Left colon (tissue), 2 donors: ENCODE results near the gene SEMG1. TPM values are rescaled to one million over a fixed set of nuclear protein-coding genes. Genes with fewer than 3 reads are reported as not detected.

Source experiments
- ATAC-seq: fragments of 200-7000 bp; cut with Tn5 transposase; one replicate; pipeline ENCODE4 v1.9.1; 2020; ENCODE audit warnings: mild to moderate bottlenecking, moderate library complexity
- DNase-seq, 2 donors: peaks; one replicate each; pipeline ENCODE4 v3.0.0-alpha.2; 2020
- intact Hi-C, 2 donors: fragments of 100-400 bp; cut with DNase I in 1 of 2; cut with micrococcal nuclease in 1 of 2; formaldehyde crosslinking; loops; one replicate each; pipeline versions ENCODE4 v1.11.2 to v1.14.0; 2022; cut with DNase I, micrococcal nuclease
- total RNA-seq, 2 donors: library from RNA; stranded (reverse); fragmentation: NEBNext Ultra II Directional; extraction: Animal tissue kit (Norgen Biotek cat#: 25700); gene quantifications; one replicate each; pipeline ENCODE4 v1.2.1, GENCODE V29; 2021
- donor health status: DM: no; HTN: no; CAD: no.
- donor health status: DM: yes; HTN: yes; CAD: no.

Gene SEMG1
- total RNA-seq, 2 donors from 2014 or later, result 0.14 to 0.21 TPM

GRCh38 chr20:45258664-45259063 lies 51.8 kb downstream of the SEMG1 start:
- intact Hi-C loops, result no loop called here
- DNase-seq (no peak), ATAC-seq (no peak)

Other genes with a start within 250 kb of the SEMG1 start
- 10 to 100 TPM; 11.8 to 13.0 TPM for gene TOMM34, start 246.6 kb upstream of the SEMG1 start, total RNA-seq
- 10 to 100 TPM; 26.8 to 32.8 TPM for gene STK4, start 240.5 kb upstream of the SEMG1 start, total RNA-seq
- under 1 TPM in 1 of 2 donors, not detected in 1; 0.27 TPM for gene KCNS1, start 105.9 kb upstream of the SEMG1 start, total RNA-seq
- gene WFDC5, start 91.9 kb upstream of the SEMG1 start, total RNA-seq, result not detected
- gene WFDC12, start 82.6 kb upstream of the SEMG1 start, total RNA-seq, result under 1 TPM in 1 of 2 donors, not detected in 1; 0.92 TPM
- 100 to 1,000 TPM; 108 to 979 TPM for gene PI3, start 32.1 kb upstream of the SEMG1 start, total RNA-seq
- gene SEMG2, start 14.3 kb downstream of the SEMG1 start, total RNA-seq, result not detected
- gene SLPI, start 47.5 kb downstream of the SEMG1 start, total RNA-seq, result 100 to 1,000 TPM in 1 of 2 donors, 10 to 100 TPM in 1; 47.4 to 204 TPM
- not detected for gene RBPJL, start 99.8 kb downstream of the SEMG1 start, total RNA-seq
- not detected for gene MATN4, start 101.3 kb downstream of the SEMG1 start, total RNA-seq
- 100 to 1,000 TPM in 1 of 2 donors, 10 to 100 TPM in 1; 85.4 to 144 TPM for gene SDC4, start 141.4 kb downstream of the SEMG1 start, total RNA-seq
- 10 to 100 TPM; 25.2 to 32.4 TPM for gene SYS1, start 156.1 kb downstream of the SEMG1 start, total RNA-seq
- under 1 TPM; 0.59 to 0.85 TPM for gene TP53TG5, start 171.3 kb downstream of the SEMG1 start, total RNA-seq
- gene DBNDD2, start 201.3 kb downstream of the SEMG1 start, total RNA-seq, result 100 to 1,000 TPM; 123 to 135 TPM
- 100 to 1,000 TPM; 122 to 152 TPM for gene PIGT, start 209.1 kb downstream of the SEMG1 start, total RNA-seq